Activated CD4-positive, alpha-beta T cell treated with anti-CD3 and anti-CD28 coated beads, Interleukin-2, amount 50 U/mL, for 48 hours (primary cell): Measurements from ENCODE around the gene LAMA3.
A peak's percentile ranks its signal among the peaks of the same experiment; 100 is the strongest.

Experiments
- DNase-seq, 2 experiments: peaks; one replicate each; pipeline ENCODE4 v3.0.0-alpha.2; 2020

Gene LAMA3

GRCh38 chr18:23793985-23794867 lies 105.0 kb downstream of the LAMA3 start:
- DNase-seq = no peak

GRCh38 chr18:23798249-23798648 lies 109.0 kb downstream of the LAMA3 start:
- DNase-seq = no peak

- DNase-seq = no peak
Observed at GRCh38 chr18:23798824-23799223, 109.6 kb downstream of the LAMA3 start.

- DNase-seq = no peak
Observed at GRCh38 chr18:23799540-23799939, 110.3 kb downstream of the LAMA3 start.

- DNase-seq = no peak
Observed at GRCh38 chr18:23800902-23801301, 111.6 kb downstream of the LAMA3 start.

GRCh38 chr18:23802817-23803216 lies 113.6 kb downstream of the LAMA3 start:
- no peak for DNase-seq

GRCh38 chr18:23803755-23804154 lies 114.5 kb downstream of the LAMA3 start:
- no peak for DNase-seq

- no peak for DNase-seq
Observed at GRCh38 chr18:23805898-23806297, 116.6 kb downstream of the LAMA3 start.

- no peak for DNase-seq
Observed at GRCh38 chr18:23809415-23809814, 120.2 kb downstream of the LAMA3 start.

- DNase-seq = peak; percentile 15 to 29
Observed at GRCh38 chr18:23810396-23810795, 121.1 kb downstream of the LAMA3 start.

- DNase-seq = no peak
Observed at GRCh38 chr18:23811176-23811575, 121.9 kb downstream of the LAMA3 start.

GRCh38 chr18:23812546-23813440 lies 123.5 kb downstream of the LAMA3 start:
- DNase-seq = no peak

- DNase-seq = no peak
Observed at GRCh38 chr18:23814991-23815614, 125.8 kb downstream of the LAMA3 start.

- DNase-seq = no peak
Observed at GRCh38 chr18:23816021-23816420, 126.8 kb downstream of the LAMA3 start.

GRCh38 chr18:23816740-23817139 lies 127.5 kb downstream of the LAMA3 start:
- DNase-seq = no peak

- DNase-seq = no peak
Observed at GRCh38 chr18:23819001-23819400, 129.7 kb downstream of the LAMA3 start.

GRCh38 chr18:23822590-23823385 lies 133.5 kb downstream of the LAMA3 start:
- no peak for DNase-seq

- no peak for DNase-seq
Observed at GRCh38 chr18:23824240-23824639, 135.0 kb downstream of the LAMA3 start.

- DNase-seq = no peak
Observed at GRCh38 chr18:23824669-23825068, 135.4 kb downstream of the LAMA3 start.

GRCh38 chr18:23825496-23825895 lies 136.2 kb downstream of the LAMA3 start:
- no peak for DNase-seq

- DNase-seq = peak in 1 of 2 experiments; percentile 7
Observed at GRCh38 chr18:23825978-23826405, 136.7 kb downstream of the LAMA3 start.
